Ovary (tissue), 3 donors: ENCODE measurements around the gene VASN.

ENCODE experiments used
- POLR2A ChIP-seq: fragments of 450-650 bp; IDR thresholded peaks from one replicate; pipeline ENCODE4 v1.6.1; 2017; ENCODE audit warnings: antibody characterized with exemption, mild to moderate bottlenecking, moderate library complexity
- TF ChIP-seq, protein P1 (sequence below), 3 donors: fragments of 450-650 bp in 2 of 3; fragments of 200-600 bp in 1 of 3; IDR thresholded peaks; one replicate each; pipeline versions ENCODE4 v1.5.1 to v1.8.0; 2016 to 2022; ENCODE audit warnings: antibody characterized with exemption in 3 of 3, mild to moderate bottlenecking in 1 of 3
- donor health status: DM: no; HTN: no; CAD: no.

DNA sequence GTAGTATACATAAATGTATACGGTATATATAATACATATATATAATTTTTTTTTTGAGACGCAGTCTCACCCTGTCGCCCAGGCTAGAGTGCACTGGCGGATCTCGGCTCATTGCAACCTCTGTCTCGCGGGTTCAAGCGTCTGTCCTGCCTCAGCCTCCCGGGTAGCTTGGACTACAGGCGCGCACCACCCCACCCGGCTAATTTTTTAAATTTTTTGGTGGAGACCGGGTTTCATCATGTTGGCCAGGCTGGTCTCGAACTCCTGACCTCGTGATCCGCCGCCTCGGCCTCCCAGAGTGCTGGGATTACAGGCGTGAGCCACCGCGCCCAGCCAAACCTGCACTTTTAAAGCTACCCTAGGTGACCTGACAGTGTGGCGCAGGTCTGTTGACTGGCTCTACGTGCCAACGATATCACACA is 21.3 kb upstream of the VASN start:
- TF ChIP-seq, protein P1, sequence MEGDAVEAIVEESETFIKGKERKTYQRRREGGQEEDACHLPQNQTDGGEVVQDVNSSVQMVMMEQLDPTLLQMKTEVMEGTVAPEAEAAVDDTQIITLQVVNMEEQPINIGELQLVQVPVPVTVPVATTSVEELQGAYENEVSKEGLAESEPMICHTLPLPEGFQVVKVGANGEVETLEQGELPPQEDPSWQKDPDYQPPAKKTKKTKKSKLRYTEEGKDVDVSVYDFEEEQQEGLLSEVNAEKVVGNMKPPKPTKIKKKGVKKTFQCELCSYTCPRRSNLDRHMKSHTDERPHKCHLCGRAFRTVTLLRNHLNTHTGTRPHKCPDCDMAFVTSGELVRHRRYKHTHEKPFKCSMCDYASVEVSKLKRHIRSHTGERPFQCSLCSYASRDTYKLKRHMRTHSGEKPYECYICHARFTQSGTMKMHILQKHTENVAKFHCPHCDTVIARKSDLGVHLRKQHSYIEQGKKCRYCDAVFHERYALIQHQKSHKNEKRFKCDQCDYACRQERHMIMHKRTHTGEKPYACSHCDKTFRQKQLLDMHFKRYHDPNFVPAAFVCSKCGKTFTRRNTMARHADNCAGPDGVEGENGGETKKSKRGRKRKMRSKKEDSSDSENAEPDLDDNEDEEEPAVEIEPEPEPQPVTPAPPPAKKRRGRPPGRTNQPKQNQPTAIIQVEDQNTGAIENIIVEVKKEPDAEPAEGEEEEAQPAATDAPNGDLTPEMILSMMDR (IDR thresholded peaks at IDR 0.05) = no peak
- no peak for TF ChIP-seq POLR2A
